ENCODE measurements around the gene EFCAB3. TPM values are rescaled to one million over a fixed set of nuclear protein-coding genes. Genes with fewer than 3 reads are reported as not detected.

EFCAB3 gene
- total and polyA plus RNA-seq, 12 donors = not detected

- intact Hi-C loops (cut with DNase I) = no loop called here
- WGBS, 4 donors = 55 to 66% (median 62%) methylated on average over 2 of the region's 2 CpGs
These were observed 14.2 kb upstream of the EFCAB3 start for GRCh38 chr17:62366191-62366590.

GRCh38 chr17:62381561-62381960 is 1.2 kb downstream of the EFCAB3 start:
- Histone ChIP-seq H3K36me3 (replicated peaks in 1 of 2) (no peaks in the 10 kb centered on the region), H3K27ac (no peak overlapping the region), H3K27me3 (peaks cover 4% of the 10 kb centered on the region), H3K9me3 (replicated peaks in 1 of 3) (no peaks in the 10 kb centered on the region), H3K4me1 (replicated peaks in 1 of 2) (no peaks in the 10 kb centered on the region), H3K4me3 (no peak overlapping the region)
- intact Hi-C loops (cut with DNase I) = no loop called here
- 81 to 89% (median 85%) methylated on average over 18 of the region's 18 CpGs for WGBS, 4 donors
- DNase-seq = no peak
- no peak for TF ChIP-seq POLR2A (IDR thresholded peaks at IDR 0.05)
- no peak for TF ChIP-seq CTCF (IDR thresholded peaks at IDR 0.05)

More at GRCh38 chr17:62366191-62366590, 14.2 kb upstream of the EFCAB3 start:
- no peak for DNase-seq
- Histone ChIP-seq H3K9me3 (replicated peaks in 1 of 3) (no peaks in the 10 kb centered on the region), H3K4me3 (no peak overlapping the region), H3K36me3 (replicated peaks in 1 of 2) (no peaks in the 10 kb centered on the region), H3K27ac (no peak overlapping the region), H3K4me1 (replicated peaks in 1 of 2) (no peaks in the 10 kb centered on the region), H3K27me3 (no peaks in the 10 kb centered on the region)
- TF ChIP-seq POLR2A (IDR thresholded peaks at IDR 0.05) (no peak), CTCF (IDR thresholded peaks at IDR 0.05) (no peak)

GRCh38 chr17:62388856-62389255 is 8.5 kb downstream of the EFCAB3 start:
- H3K9me3 ChIP-seq (replicated peaks in 1 of 3) = no peaks in the 10 kb centered on the region
- H3K4me3 ChIP-seq = no peak overlapping the region
- no peaks in the 10 kb centered on the region for H3K4me1 ChIP-seq (replicated peaks in 1 of 2)
- H3K36me3 ChIP-seq (replicated peaks in 1 of 2) = no peaks in the 10 kb centered on the region
- no peak for TF ChIP-seq POLR2A (IDR thresholded peaks at IDR 0.05)
- no peak for TF ChIP-seq CTCF (IDR thresholded peaks at IDR 0.05)
- DNase-seq = no peak
- intact Hi-C loops (cut with DNase I) = no loop called here
- peaks cover 11% of the 10 kb centered on the region for H3K27me3 ChIP-seq
- WGBS, 4 donors = 38 to 53% (median 49%) methylated on average over 1 of the region's 1 CpG
- no peak overlapping the region for H3K27ac ChIP-seq

- intact Hi-C loops (cut with DNase I) = no loop called here
- Histone ChIP-seq H3K27me3 (peaks cover 3% of the 10 kb centered on the region), H3K36me3 (replicated peaks in 1 of 2) (no peaks in the 10 kb centered on the region), H3K9me3 (replicated peaks in 1 of 3) (no peaks in the 10 kb centered on the region), H3K27ac (no peak overlapping the region), H3K4me1 (replicated peaks in 1 of 2) (no peaks in the 10 kb centered on the region), H3K4me3 (no peak overlapping the region)
- 56 to 71% (median 64%) methylated on average over 1 of the region's 1 CpG for WGBS, 4 donors
- TF ChIP-seq POLR2A (IDR thresholded peaks at IDR 0.05) (no peak), CTCF (IDR thresholded peaks at IDR 0.05) (no peak)
- no peak for DNase-seq
These were observed 12.6 kb downstream of the EFCAB3 start for GRCh38 chr17:62392908-62393307.
